NCI-H146 (cell line): ENCODE results near the gene OR5AR1.
"Not testable (repeated sequence)": the region's sequence is repeated elsewhere in the genome, so short reads cannot be mapped to it uniquely, and the experiment has no call there.

Experiments used
- DNase-seq: peaks from one replicate; lab custom pipeline; 2025; lab: John Stamatoyannopoulos, UW

The OR5AR1 gene

GRCh38 chr11:56663386-56663785 is at the start of gene OR5AR1:
TSS of gene OR5AR1 (plus strand) at chr11:56663686. CDS start at chr11:56663686, 0 bp downstream.
- no peak for DNase-seq

- peak; percentile 6 for DNase-seq
Measured at GRCh38 chr11:56624661-56625110, 38.8 kb upstream of the OR5AR1 start.

GRCh38 chr11:56625946-56626345 is 37.5 kb upstream of the OR5AR1 start:
- DNase-seq, result no peak

- no peak for DNase-seq
Measured at GRCh38 chr11:56632329-56632728, 31.2 kb upstream of the OR5AR1 start.

- no peak for DNase-seq
Measured at GRCh38 chr11:56636861-56637260, 26.6 kb upstream of the OR5AR1 start.

GRCh38 chr11:56637500-56637899 is 26.0 kb upstream of the OR5AR1 start:
- no peak for DNase-seq

GRCh38 chr11:56642339-56642738 is 21.1 kb upstream of the OR5AR1 start, which contains the start of gene OR5AP2:
TSS of gene OR5AP2 (minus strand) at chr11:56642439. CDS start at chr11:56642439, 0 bp downstream.
- no peak for DNase-seq

GRCh38 chr11:56659755-56660154 is 3.7 kb upstream of the OR5AR1 start:
- no peak for DNase-seq

GRCh38 chr11:56670984-56671383 is 7.5 kb downstream of the OR5AR1 start:
- no peak for DNase-seq

- DNase-seq, result no peak
Measured at GRCh38 chr11:56688554-56689100, 25.1 kb downstream of the OR5AR1 start.

- DNase-seq, result not testable (repeated sequence)
Measured at GRCh38 chr11:56691179-56691578, 27.7 kb downstream of the OR5AR1 start.

GRCh38 chr11:56693428-56693827 is 29.9 kb downstream of the OR5AR1 start:
- DNase-seq, result no peak

GRCh38 chr11:56698795-56699194 is 35.3 kb downstream of the OR5AR1 start, which contains the start of gene OR9G1:
TSS of gene OR9G1 (plus strand) at chr11:56699095. CDS start at chr11:56700388, 1,293 bp downstream.
- DNase-seq, result no peak

GRCh38 chr11:56700242-56700913 is 36.9 kb downstream of the OR5AR1 start:
- DNase-seq, result no peak

- no peak for DNase-seq
Measured at GRCh38 chr11:56700914-56701485, 37.5 kb downstream of the OR5AR1 start.

- DNase-seq, result no peak
Measured at GRCh38 chr11:56705784-56706396, 42.4 kb downstream of the OR5AR1 start.

GRCh38 chr11:56706486-56706885 is 43.0 kb downstream of the OR5AR1 start:
- no peak for DNase-seq

- no peak for DNase-seq
Measured at GRCh38 chr11:56714206-56714605, 50.7 kb downstream of the OR5AR1 start.
